ENCODE measurements around the gene NDUFC1. TPM values are rescaled to one million over a fixed set of nuclear protein-coding genes. Genes with fewer than 3 reads are reported as not detected.

Gene NDUFC1
- total and polyA plus RNA-seq, 2 of the 4 experiments (the other 2 are of a cell fraction), result 25.1 to 65.1 TPM

DNA sequence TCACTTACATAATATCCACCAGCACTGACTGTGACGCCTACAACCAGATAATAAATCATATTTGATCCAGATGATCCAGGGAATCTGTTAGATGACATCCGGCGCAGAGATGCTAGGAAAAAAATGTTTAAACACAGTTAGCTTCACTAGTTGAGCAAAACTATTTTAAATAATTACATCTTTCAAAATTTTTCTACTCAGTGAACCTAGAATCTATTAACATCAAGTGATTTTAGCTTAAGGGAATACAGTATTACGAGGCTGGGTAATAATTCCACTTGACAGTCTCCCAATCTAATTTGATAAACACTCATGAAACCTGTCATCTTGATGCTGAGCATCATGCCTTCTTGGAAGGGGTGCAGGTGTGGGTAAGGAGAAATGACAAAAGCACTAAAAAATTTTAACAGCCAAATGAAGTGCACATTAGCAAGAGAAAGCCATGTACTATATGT is 27.0 kb downstream of the NDUFC1 start:
- Histone ChIP-seq H4K20me1 (ENCODE audit: insufficient read depth, low read length) (no peaks in the 10 kb centered on the region), H3K79me1 (ENCODE audit: low read depth in 1 of 2, low read length in 2 of 2) (peaks cover 6 to 15% of the 10 kb centered on the region in 2 experiments), H2AK9ac (replicated peaks; ENCODE audit: low read depth, low read length, poor library complexity) (no peak overlapping the region), H3K9me1 (ENCODE audit: insufficient read depth, low read length) (no peaks in the 10 kb centered on the region), H3K9ac (ENCODE audit: low read depth, low read length) (no peak overlapping the region), H2BK5ac (ENCODE audit: low read depth, low read length, poor library complexity, severe bottlenecking) (no peak overlapping the region), H4K91ac (ENCODE audit: insufficient read depth, low read depth, low read length) (no peak overlapping the region), H3K9me3 (ENCODE audit: control insufficient read depth, insufficient read depth, low read length) (no peaks in the 10 kb centered on the region), H3K14ac (replicated peaks; ENCODE audit: low read depth, low read length) (no peak overlapping the region), H3K4me2 (ENCODE audit: low read depth, low read length) (no peak overlapping the region), H2BK20ac (ENCODE audit: low read depth, low read length) (no peak overlapping the region), H3K18ac (ENCODE audit: low read depth, low read length) (no peak overlapping the region), H3K27me3 (ENCODE audit: control insufficient read depth, insufficient read depth, low read length) (no peaks in the 10 kb centered on the region), H2BK15ac (ENCODE audit: low read depth, low read length) (no peak overlapping the region), H3K4me1 (ENCODE audit: control insufficient read depth, insufficient read depth, low read length) (no peaks in the 10 kb centered on the region), H3K27ac (ENCODE audit: insufficient read depth, low read length) (no peak overlapping the region), H4K8ac (ENCODE audit: low read depth in 2 of 2, low read length in 2 of 2) (no peak overlapping the region), H3K4ac (ENCODE audit: low read depth, low read length) (no peak overlapping the region), H3K36me3 (ENCODE audit: control insufficient read depth, insufficient read depth, low read length) (0 out of 2 replicates have a peak, but pooled peaks cover 1% of the 10 kb centered on the region), H2BK120ac (ENCODE audit: low read depth, low read length) (no peak overlapping the region), H3K4me3 (ENCODE audit: insufficient read depth, low read depth, low read length) (no peak overlapping the region), H3K56ac (ENCODE audit: extremely low read depth, insufficient read depth, low read length) (no peak overlapping the region), H2AK5ac (ENCODE audit: low read depth, low read length) (no peak overlapping the region), H2AFZ (replicated peaks; ENCODE audit: low read length, poor library complexity) (no peak overlapping the region), H3K23ac (ENCODE audit: low read depth, low read length) (no peak overlapping the region), H4K5ac (ENCODE audit: low read depth, low read length) (no peak overlapping the region)
- ATAC-seq (ENCODE audit: low read depth) (no peak), DNase-seq (no peak)
- TF ChIP-seq RAD21 (IDR thresholded peaks at IDR 0.05; ENCODE audit: low read length) (no peak), FOS (IDR thresholded peaks at IDR 0.05; ENCODE audit: low read depth, low read length) (no peak), MXI1 (IDR thresholded peaks at IDR 0.05; ENCODE audit: borderline replicate concordance, low read depth, low read length) (no peak), RCOR1 (IDR thresholded peaks at IDR 0.05; ENCODE audit: insufficient replicate concordance, low read length) (no peak), CHD1 (IDR thresholded peaks at IDR 0.05; ENCODE audit: low read depth, low read length) (no peak), MAFK (IDR thresholded peaks at IDR 0.05; ENCODE audit: low read depth, low read length) (no peak), NFE2L2 (IDR thresholded peaks at IDR 0.05; ENCODE audit: low read depth, low read length) (no peak), BHLHE40 (IDR thresholded peaks at IDR 0.05; ENCODE audit: low read depth, low read length) (no peak), MAZ (IDR thresholded peaks at IDR 0.05; ENCODE audit: borderline replicate concordance, low read depth, low read length) (no peak), RFX5 (IDR thresholded peaks at IDR 0.05; ENCODE audit: low read depth, low read length) (no peak), CEBPB (IDR thresholded peaks at IDR 0.05; ENCODE audit: low read depth, low read length) (no peak), POLR2A (IDR thresholded peaks at IDR 0.05; ENCODE audit: low read depth, low read length) (no peak), SMC3 (IDR thresholded peaks at IDR 0.05; ENCODE audit: low read depth, low read length) (no peak)
- TF ChIP-seq, protein P1, sequence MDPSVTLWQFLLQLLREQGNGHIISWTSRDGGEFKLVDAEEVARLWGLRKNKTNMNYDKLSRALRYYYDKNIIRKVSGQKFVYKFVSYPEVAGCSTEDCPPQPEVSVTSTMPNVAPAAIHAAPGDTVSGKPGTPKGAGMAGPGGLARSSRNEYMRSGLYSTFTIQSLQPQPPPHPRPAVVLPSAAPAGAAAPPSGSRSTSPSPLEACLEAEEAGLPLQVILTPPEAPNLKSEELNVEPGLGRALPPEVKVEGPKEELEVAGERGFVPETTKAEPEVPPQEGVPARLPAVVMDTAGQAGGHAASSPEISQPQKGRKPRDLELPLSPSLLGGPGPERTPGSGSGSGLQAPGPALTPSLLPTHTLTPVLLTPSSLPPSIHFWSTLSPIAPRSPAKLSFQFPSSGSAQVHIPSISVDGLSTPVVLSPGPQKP (IDR thresholded peaks at IDR 0.05; ENCODE audit: borderline replicate concordance, low read depth, low read length), result no peak
- TF ChIP-seq, protein P2, sequence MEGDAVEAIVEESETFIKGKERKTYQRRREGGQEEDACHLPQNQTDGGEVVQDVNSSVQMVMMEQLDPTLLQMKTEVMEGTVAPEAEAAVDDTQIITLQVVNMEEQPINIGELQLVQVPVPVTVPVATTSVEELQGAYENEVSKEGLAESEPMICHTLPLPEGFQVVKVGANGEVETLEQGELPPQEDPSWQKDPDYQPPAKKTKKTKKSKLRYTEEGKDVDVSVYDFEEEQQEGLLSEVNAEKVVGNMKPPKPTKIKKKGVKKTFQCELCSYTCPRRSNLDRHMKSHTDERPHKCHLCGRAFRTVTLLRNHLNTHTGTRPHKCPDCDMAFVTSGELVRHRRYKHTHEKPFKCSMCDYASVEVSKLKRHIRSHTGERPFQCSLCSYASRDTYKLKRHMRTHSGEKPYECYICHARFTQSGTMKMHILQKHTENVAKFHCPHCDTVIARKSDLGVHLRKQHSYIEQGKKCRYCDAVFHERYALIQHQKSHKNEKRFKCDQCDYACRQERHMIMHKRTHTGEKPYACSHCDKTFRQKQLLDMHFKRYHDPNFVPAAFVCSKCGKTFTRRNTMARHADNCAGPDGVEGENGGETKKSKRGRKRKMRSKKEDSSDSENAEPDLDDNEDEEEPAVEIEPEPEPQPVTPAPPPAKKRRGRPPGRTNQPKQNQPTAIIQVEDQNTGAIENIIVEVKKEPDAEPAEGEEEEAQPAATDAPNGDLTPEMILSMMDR (conservative IDR thresholded peaks at IDR 0.05; ENCODE audit: low read depth, low read length), result no peak
- TF ChIP-seq, protein P3, sequence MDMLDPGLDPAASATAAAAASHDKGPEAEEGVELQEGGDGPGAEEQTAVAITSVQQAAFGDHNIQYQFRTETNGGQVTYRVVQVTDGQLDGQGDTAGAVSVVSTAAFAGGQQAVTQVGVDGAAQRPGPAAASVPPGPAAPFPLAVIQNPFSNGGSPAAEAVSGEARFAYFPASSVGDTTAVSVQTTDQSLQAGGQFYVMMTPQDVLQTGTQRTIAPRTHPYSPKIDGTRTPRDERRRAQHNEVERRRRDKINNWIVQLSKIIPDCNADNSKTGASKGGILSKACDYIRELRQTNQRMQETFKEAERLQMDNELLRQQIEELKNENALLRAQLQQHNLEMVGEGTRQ (IDR thresholded peaks at IDR 0.05; ENCODE audit: low read depth, low read length), result no peak
- BruUV-seq (replicated peaks), result no TSS peak
- no CpG with 5 or more reads among the region's 4 CpGs for WGBS, 2 experiments (ENCODE audit: extremely low coverage in 2 of 2, insufficient read length in 1 of 2)
- in situ Hi-C loops (cut with MboI; ENCODE audit: low sequenced_read_pairs) (no loop called here), dilution Hi-C loops (cut with HindIII; ENCODE audit: low sequenced_read_pairs, unreplicated experiment) (no loop called here), intact Hi-C loops (cut with micrococcal nuclease) (no loop called here)
- CTCF ChIA-PET, result interaction anchor here (1.2 to 1.4 kb wide), 3 partner anchors 8 to 34 kb away, joined by 3 to 6 read pairs (median 3); no protein-coding TSS in a partner anchor
- POLR2A ChIA-PET (ENCODE audit: unreplicated experiment), result no interaction called here

Data from IMR-90 (cell line).